ENCODE data around the gene TDRD9. TPM values are rescaled to one million over a fixed set of nuclear protein-coding genes. Genes with fewer than 3 reads are reported as not detected.

The TDRD9 gene
- total and polyA plus RNA-seq, 2 experiments from 2014 or later, result 0.24 TPM; not detected in 1

GRCh38 chr14:104091927-104092771, 163.9 kb downstream of the TDRD9 start:
- Histone ChIP-seq H4K20me1 (replicated peaks; ENCODE audit: insufficient read depth) (no peaks in the 10 kb centered on the region), H3K4me1 (ENCODE audit: insufficient read depth) (peaks cover 5% of the 10 kb centered on the region; the same call in 1 of the 2 replicates), H3K9me2 (ENCODE audit: insufficient read depth) (no peaks in the 10 kb centered on the region), H3K27ac (ENCODE audit: low read depth) (no peak overlapping the region), H3K36me3 (ENCODE audit: insufficient read depth) (no peaks in the 10 kb centered on the region), H3K27me3 (ENCODE audit: insufficient read depth) (no peaks in the 10 kb centered on the region), H2AFZ (no peak overlapping the region), H3K4me3 (no peak overlapping the region), H3K4me2 (no peak overlapping the region), H3K79me2 (replicated peaks; ENCODE audit: insufficient read depth) (no peaks in the 10 kb centered on the region), H3F3A (replicated peaks; ENCODE audit: low read depth) (no peaks in the 10 kb centered on the region)
- Mint-ChIP-seq H3K27me3 (ENCODE audit: insufficient read depth, low read depth, poor library complexity) (peaks cover 8% of the 10 kb centered on the region), H3K27ac (no peak overlapping the region), H3K36me3 (ENCODE audit: low read depth) (no peaks in the 10 kb centered on the region), H3K4me3 (no peak overlapping the region), H3K9me3 (0 out of 3 replicates have a peak, but pooled peaks cover 2% of the 10 kb centered on the region), H3K4me1 (peaks cover 7% of the 10 kb centered on the region; the same call in 2 of the 3 replicates)
- ATAC-seq (no peak), DNase-seq (ENCODE audit: low spot score) (no peak)
- TF ChIP-seq EZH2phosphoT487 (IDR thresholded peaks at IDR 0.05; ENCODE audit: unreplicated experiment) (no peak), POLR2AphosphoS5 (IDR thresholded peaks at IDR 0.05; ENCODE audit: low read depth) (no peak)

- H2AFZ ChIP-seq, result no peak overlapping the region
- no peaks in the 10 kb centered on the region for H3K27me3 ChIP-seq (ENCODE audit: insufficient read depth)
- no peaks in the 10 kb centered on the region for H3K79me2 ChIP-seq (replicated peaks; ENCODE audit: insufficient read depth)
- Mint-ChIP-seq H3K27ac (no peak overlapping the region), H3K36me3 (ENCODE audit: low read depth) (no peaks in the 10 kb centered on the region), H3K27me3 (ENCODE audit: insufficient read depth, low read depth, poor library complexity) (peaks cover 8% of the 10 kb centered on the region), H3K4me3 (no peak overlapping the region), H3K4me1 (peaks cover 7% of the 10 kb centered on the region; the same call in 2 of the 3 replicates), H3K9me3 (0 out of 3 replicates have a peak, but pooled peaks cover 2% of the 10 kb centered on the region)
- H3K36me3 ChIP-seq (ENCODE audit: insufficient read depth), result no peaks in the 10 kb centered on the region
- H3K4me2 ChIP-seq, result no peak overlapping the region
- H3F3A ChIP-seq (replicated peaks; ENCODE audit: low read depth), result no peaks in the 10 kb centered on the region
- DNase-seq (ENCODE audit: low spot score) (no peak), ATAC-seq (no peak)
- peaks cover 5% of the 10 kb centered on the region; the same call in 1 of the 2 replicates for H3K4me1 ChIP-seq (ENCODE audit: insufficient read depth)
- H4K20me1 ChIP-seq (replicated peaks; ENCODE audit: insufficient read depth), result no peaks in the 10 kb centered on the region
- no peak overlapping the region for H3K27ac ChIP-seq (ENCODE audit: low read depth)
- no peak overlapping the region for H3K4me3 ChIP-seq
- no peaks in the 10 kb centered on the region for H3K9me2 ChIP-seq (ENCODE audit: insufficient read depth)
- TF ChIP-seq POLR2AphosphoS5 (IDR thresholded peaks at IDR 0.05; ENCODE audit: low read depth), result no peak
- TF ChIP-seq EZH2 (IDR thresholded peaks at IDR 0.05; ENCODE audit: low read depth, unreplicated experiment), result no peak
- no peak for TF ChIP-seq ETS1 (IDR thresholded peaks at IDR 0.05)
- no peak for TF ChIP-seq ZNF114 (CRISPR knock-in tag; IDR thresholded peaks at IDR 0.05)
- no peak for TF ChIP-seq NANOG (IDR thresholded peaks at IDR 0.05; ENCODE audit: borderline replicate concordance)
- TF ChIP-seq EZH2phosphoT487 (IDR thresholded peaks at IDR 0.05; ENCODE audit: unreplicated experiment), result no peak
- no peak for TF ChIP-seq JUNB (IDR thresholded peaks at IDR 0.05; ENCODE audit: unreplicated experiment)
- TF ChIP-seq ZNF331 (CRISPR knock-in tag; IDR thresholded peaks at IDR 0.05; ENCODE audit: low read depth), result no peak
- no peak for TF ChIP-seq ZNF462 (CRISPR knock-in tag; IDR thresholded peaks at IDR 0.05)
- TF ChIP-seq CTCF (conservative IDR thresholded peaks at IDR 0.05; ENCODE audit: low read depth in 2 of 2), result no peak
Observed at GRCh38 chr14:104092931-104093365, 164.7 kb downstream of the TDRD9 start.

All from GM23338 (cell line).